ENCODE results near the gene EMC8.

DNA sequence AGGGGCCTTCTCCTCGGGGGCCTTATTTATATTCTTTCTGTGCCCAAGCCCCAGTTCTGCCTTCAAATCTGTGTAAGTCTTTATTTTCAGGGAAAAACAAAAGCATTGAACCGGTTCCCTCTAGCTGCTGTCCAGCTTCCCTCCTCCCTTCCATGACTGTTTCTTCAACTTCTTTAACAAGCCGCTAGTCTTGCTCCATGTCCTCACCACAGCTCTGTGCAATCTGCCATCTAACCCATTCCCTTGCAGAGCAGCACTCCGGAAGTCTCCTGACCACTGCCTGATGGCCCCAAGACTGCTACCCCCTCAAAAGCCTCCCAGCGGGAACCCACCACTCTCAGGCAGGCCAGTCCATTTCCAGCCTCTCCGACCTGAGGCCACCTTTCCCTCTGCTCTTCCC is 16.9 kb downstream of the EMC8 start:
- TF ChIP-seq, protein P1, sequence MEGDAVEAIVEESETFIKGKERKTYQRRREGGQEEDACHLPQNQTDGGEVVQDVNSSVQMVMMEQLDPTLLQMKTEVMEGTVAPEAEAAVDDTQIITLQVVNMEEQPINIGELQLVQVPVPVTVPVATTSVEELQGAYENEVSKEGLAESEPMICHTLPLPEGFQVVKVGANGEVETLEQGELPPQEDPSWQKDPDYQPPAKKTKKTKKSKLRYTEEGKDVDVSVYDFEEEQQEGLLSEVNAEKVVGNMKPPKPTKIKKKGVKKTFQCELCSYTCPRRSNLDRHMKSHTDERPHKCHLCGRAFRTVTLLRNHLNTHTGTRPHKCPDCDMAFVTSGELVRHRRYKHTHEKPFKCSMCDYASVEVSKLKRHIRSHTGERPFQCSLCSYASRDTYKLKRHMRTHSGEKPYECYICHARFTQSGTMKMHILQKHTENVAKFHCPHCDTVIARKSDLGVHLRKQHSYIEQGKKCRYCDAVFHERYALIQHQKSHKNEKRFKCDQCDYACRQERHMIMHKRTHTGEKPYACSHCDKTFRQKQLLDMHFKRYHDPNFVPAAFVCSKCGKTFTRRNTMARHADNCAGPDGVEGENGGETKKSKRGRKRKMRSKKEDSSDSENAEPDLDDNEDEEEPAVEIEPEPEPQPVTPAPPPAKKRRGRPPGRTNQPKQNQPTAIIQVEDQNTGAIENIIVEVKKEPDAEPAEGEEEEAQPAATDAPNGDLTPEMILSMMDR (IDR thresholded peaks at IDR 0.05): no peak
- no peak for TF ChIP-seq POLR2A (IDR thresholded peaks at IDR 0.05)
